Measurements from ENCODE around the gene DNAJB7.

DNA sequence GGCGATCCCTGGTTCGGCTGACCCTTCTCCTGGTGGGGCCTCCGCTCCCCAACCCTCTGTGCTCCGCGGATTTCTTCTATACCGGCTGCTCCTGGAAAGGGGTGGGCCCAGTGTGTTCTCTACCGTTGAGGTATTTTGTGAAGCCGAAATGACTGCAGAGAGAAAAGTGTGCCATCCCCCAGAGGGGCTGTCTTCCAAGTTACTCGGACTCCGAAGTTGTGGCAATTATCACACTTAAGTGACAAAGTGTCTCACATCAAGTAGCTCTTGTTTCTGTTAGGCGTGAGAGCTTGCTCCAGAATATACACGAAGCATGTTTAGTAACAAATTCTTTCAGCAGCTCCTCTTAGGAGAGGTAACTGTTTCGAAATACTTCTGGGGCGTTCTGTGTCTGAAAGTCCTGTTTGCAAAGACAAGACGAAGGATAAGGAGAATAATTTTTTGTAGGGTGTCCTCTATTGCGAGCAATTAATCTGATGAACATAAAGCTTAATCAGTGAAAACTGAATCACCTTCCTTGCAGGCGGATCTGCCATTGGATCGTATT is 4.5 kb downstream of the DNAJB7 start:
- TF ChIP-seq POLR2AphosphoS5 (IDR thresholded peaks at IDR 0.05; ENCODE audit: insufficient read depth, low read depth, low read length), result no peak
- no peak for TF ChIP-seq FOS (IDR thresholded peaks at IDR 0.05; ENCODE audit: borderline replicate concordance, insufficient read depth, low read length)
- TF ChIP-seq, protein P1, sequence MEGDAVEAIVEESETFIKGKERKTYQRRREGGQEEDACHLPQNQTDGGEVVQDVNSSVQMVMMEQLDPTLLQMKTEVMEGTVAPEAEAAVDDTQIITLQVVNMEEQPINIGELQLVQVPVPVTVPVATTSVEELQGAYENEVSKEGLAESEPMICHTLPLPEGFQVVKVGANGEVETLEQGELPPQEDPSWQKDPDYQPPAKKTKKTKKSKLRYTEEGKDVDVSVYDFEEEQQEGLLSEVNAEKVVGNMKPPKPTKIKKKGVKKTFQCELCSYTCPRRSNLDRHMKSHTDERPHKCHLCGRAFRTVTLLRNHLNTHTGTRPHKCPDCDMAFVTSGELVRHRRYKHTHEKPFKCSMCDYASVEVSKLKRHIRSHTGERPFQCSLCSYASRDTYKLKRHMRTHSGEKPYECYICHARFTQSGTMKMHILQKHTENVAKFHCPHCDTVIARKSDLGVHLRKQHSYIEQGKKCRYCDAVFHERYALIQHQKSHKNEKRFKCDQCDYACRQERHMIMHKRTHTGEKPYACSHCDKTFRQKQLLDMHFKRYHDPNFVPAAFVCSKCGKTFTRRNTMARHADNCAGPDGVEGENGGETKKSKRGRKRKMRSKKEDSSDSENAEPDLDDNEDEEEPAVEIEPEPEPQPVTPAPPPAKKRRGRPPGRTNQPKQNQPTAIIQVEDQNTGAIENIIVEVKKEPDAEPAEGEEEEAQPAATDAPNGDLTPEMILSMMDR (IDR thresholded peaks at IDR 0.05; ENCODE audit: extremely low read depth in 1 of 2, insufficient read depth in 1 of 2, low read depth in 1 of 2, low read length in 2 of 2), result no peak
